Measurements from ENCODE around the gene ZNF683.

ZNF683 gene

GRCh38 chr1:26353976-26354820, 18.4 kb downstream of the ZNF683 start, which contains the start of gene CRYBG2:
CRYBG2 (minus strand) TSS chr1:26354130; CDS start chr1:26346657, 7,473 bp downstream.
- H3K4me3 ChIP-seq (ENCODE audit: low read depth, low read length), result no peak within 1 kb of the TSS
- in situ Hi-C loops (cut with HindIII; ENCODE audit: low sequenced_read_pairs), result no loop called here
- TF ChIP-seq CTCF (IDR thresholded peaks at IDR 0.05; ENCODE audit: low read depth, low read length, missing control alignments), result no peak

GRCh38 chr1:26353210-26353859, 19.2 kb downstream of the ZNF683 start:
- TF ChIP-seq CTCF (IDR thresholded peaks at IDR 0.05; ENCODE audit: low read depth, low read length, missing control alignments), result no peak
- no peak for DNase-seq (ENCODE audit: low read depth)
- no peak overlapping the region for H3K4me3 ChIP-seq (ENCODE audit: low read depth, low read length)
- in situ Hi-C loops (cut with HindIII; ENCODE audit: low sequenced_read_pairs), result no loop called here

More at GRCh38 chr1:26353976-26354820, 18.4 kb downstream of the ZNF683 start, which contains the start of gene CRYBG2:
- DNase-seq (ENCODE audit: low read depth), result no peak

GRCh38 chr1:26352338-26352679, 20.2 kb downstream of the ZNF683 start:
- no peak for TF ChIP-seq CTCF (IDR thresholded peaks at IDR 0.05; ENCODE audit: low read depth, low read length, missing control alignments)

GRCh38 chr1:26351590-26352337, 20.8 kb downstream of the ZNF683 start:
- H3K4me3 ChIP-seq (ENCODE audit: low read depth, low read length), result no peak overlapping the region
- no peak for TF ChIP-seq CTCF (IDR thresholded peaks at IDR 0.05; ENCODE audit: low read depth, low read length, missing control alignments)
- in situ Hi-C loops (cut with HindIII; ENCODE audit: low sequenced_read_pairs), result no loop called here
- peak; percentile 43 for DNase-seq (ENCODE audit: low read depth)

More at GRCh38 chr1:26352338-26352679, 20.2 kb downstream of the ZNF683 start:
- in situ Hi-C loops (cut with HindIII; ENCODE audit: low sequenced_read_pairs), result no loop called here
- no peak for DNase-seq (ENCODE audit: low read depth)
- H3K4me3 ChIP-seq (ENCODE audit: low read depth, low read length), result no peak overlapping the region

- no peak for DNase-seq (ENCODE audit: low read depth)
- in situ Hi-C loops (cut with HindIII; ENCODE audit: low sequenced_read_pairs), result no loop called here
- TF ChIP-seq CTCF (IDR thresholded peaks at IDR 0.05; ENCODE audit: low read depth, low read length, missing control alignments), result no peak
- no peak overlapping the region for H3K4me3 ChIP-seq (ENCODE audit: low read depth, low read length)
Observed at GRCh38 chr1:26350701-26351589, 21.6 kb downstream of the ZNF683 start.

Data from astrocyte of the cerebellum (primary cell).